Mononuclear cell (primary cell): ENCODE measurements around the gene TRAF3. TPM values are rescaled to one million over a fixed set of nuclear protein-coding genes. Genes with fewer than 3 reads are reported as not detected.
"Not testable (repeated sequence)": the region's sequence is repeated elsewhere in the genome, so short reads cannot be mapped to it uniquely, and the experiment has no call there.

Source experiments
- H3K27me3 ChIP-seq: 2 replicates; pipeline ENCODE4 v1.6.0; 2011; ENCODE audit warnings: low read length, control low read depth; ENCODE audit not compliant: insufficient read depth
- H3K4me1 ChIP-seq: 2 replicates; pipeline ENCODE4 v1.5.1; 2011; ENCODE audit warnings: mild to moderate bottlenecking, low read length, control low read depth; ENCODE audit not compliant: insufficient read depth
- H3K4me3 ChIP-seq: 2 replicates; pipeline ENCODE4 v1.5.1; 2011; ENCODE audit warnings: mild to moderate bottlenecking, low read length, moderate library complexity
- H3K9me3 ChIP-seq: 2 replicates; pipeline ENCODE4 v1.5.1; 2011; ENCODE audit warnings: low read depth, mild to moderate bottlenecking, control low read depth, low read length
- total RNA-seq: library from RNA; depleted of rRNA; stranded (reverse); fragments of >200 nt; gene quantifications from one replicate; pipeline ENCODE4 v1.2.3, GENCODE V29; 2012

TRAF3 gene
- total RNA-seq, 1 donor: 42.4 TPM

- Histone ChIP-seq H3K9me3 (no peaks in the 10 kb centered on the region), H3K4me3 (no peak overlapping the region), H3K4me1 (no peaks in the 10 kb centered on the region), H3K27me3 (no peaks in the 10 kb centered on the region)
Observed at GRCh38 chr14:102883089-102883541, 105.9 kb downstream of the TRAF3 start.

- Histone ChIP-seq H3K4me1 (no peaks in the 10 kb centered on the region), H3K4me3 (no peak overlapping the region), H3K27me3 (no peaks in the 10 kb centered on the region), H3K9me3 (no peaks in the 10 kb centered on the region)
Observed at GRCh38 chr14:102883554-102883953, 106.3 kb downstream of the TRAF3 start.

- Histone ChIP-seq H3K27me3 (no peaks in the 10 kb centered on the region), H3K4me3 (no peak overlapping the region), H3K9me3 (no peaks in the 10 kb centered on the region), H3K4me1 (no peaks in the 10 kb centered on the region)
Observed at GRCh38 chr14:102885737-102886447, 108.6 kb downstream of the TRAF3 start.

GRCh38 chr14:102888748-102889147, 111.5 kb downstream of the TRAF3 start:
- Histone ChIP-seq H3K4me3 (no peak overlapping the region), H3K9me3 (no peaks in the 10 kb centered on the region), H3K27me3 (no peaks in the 10 kb centered on the region), H3K4me1 (no peaks in the 10 kb centered on the region)

- Histone ChIP-seq H3K9me3 (no peaks in the 10 kb centered on the region), H3K27me3 (no peaks in the 10 kb centered on the region), H3K4me3 (no peak overlapping the region), H3K4me1 (no peaks in the 10 kb centered on the region)
Observed at GRCh38 chr14:102889615-102890014, 112.4 kb downstream of the TRAF3 start.

- no peaks in the 10 kb centered on the region for H3K9me3 ChIP-seq
- H3K4me3 ChIP-seq: no peak overlapping the region
- no peaks in the 10 kb centered on the region for H3K27me3 ChIP-seq
- no peaks in the 10 kb centered on the region for H3K4me1 ChIP-seq
Observed at GRCh38 chr14:102891111-102891510, 113.9 kb downstream of the TRAF3 start.

- H3K4me3 ChIP-seq: no peak overlapping the region
- H3K27me3 ChIP-seq: no peaks in the 10 kb centered on the region
- H3K9me3 ChIP-seq: no peaks in the 10 kb centered on the region
- H3K4me1 ChIP-seq: no peaks in the 10 kb centered on the region
Observed at GRCh38 chr14:102891556-102891955, 114.3 kb downstream of the TRAF3 start.

GRCh38 chr14:102892651-102893050, 115.4 kb downstream of the TRAF3 start:
- H3K4me1 ChIP-seq: no peaks in the 10 kb centered on the region
- no peak overlapping the region for H3K4me3 ChIP-seq
- no peaks in the 10 kb centered on the region for H3K9me3 ChIP-seq
- H3K27me3 ChIP-seq: no peaks in the 10 kb centered on the region

GRCh38 chr14:102893452-102893851, 116.2 kb downstream of the TRAF3 start:
- no peaks in the 10 kb centered on the region for H3K4me1 ChIP-seq
- H3K9me3 ChIP-seq: no peaks in the 10 kb centered on the region
- no peaks in the 10 kb centered on the region for H3K27me3 ChIP-seq
- no peak overlapping the region for H3K4me3 ChIP-seq

GRCh38 chr14:102896735-102897134, 119.5 kb downstream of the TRAF3 start:
- H3K4me1 ChIP-seq: peaks cover 25% of the 10 kb centered on the region
- H3K27me3 ChIP-seq, H3K4me3 ChIP-seq, H3K9me3 ChIP-seq: not testable (repeated sequence)

GRCh38 chr14:102897299-102898027, 120.2 kb downstream of the TRAF3 start:
- Histone ChIP-seq H3K4me3 (no peak overlapping the region), H3K4me1 (peaks cover 33% of the 10 kb centered on the region), H3K27me3 (no peaks in the 10 kb centered on the region), H3K9me3 (no peaks in the 10 kb centered on the region)

GRCh38 chr14:102898298-102898697, 121.0 kb downstream of the TRAF3 start:
- Histone ChIP-seq H3K9me3 (no peaks in the 10 kb centered on the region), H3K4me3 (no peak overlapping the region), H3K4me1 (peaks cover 37% of the 10 kb centered on the region), H3K27me3 (no peaks in the 10 kb centered on the region)

GRCh38 chr14:102898776-102899515, 121.7 kb downstream of the TRAF3 start:
- no peak overlapping the region for H3K4me3 ChIP-seq

GRCh38 chr14:102899516-102899900, 122.3 kb downstream of the TRAF3 start:
- H3K4me3 ChIP-seq: no peak overlapping the region
- H3K4me1 ChIP-seq: peaks cover 37% of the 10 kb centered on the region
- H3K27me3 ChIP-seq: no peaks in the 10 kb centered on the region
- H3K9me3 ChIP-seq: no peaks in the 10 kb centered on the region

More at GRCh38 chr14:102898776-102899515, 121.7 kb downstream of the TRAF3 start:
- Histone ChIP-seq H3K9me3 (no peaks in the 10 kb centered on the region), H3K27me3 (no peaks in the 10 kb centered on the region), H3K4me1 (peaks cover 37% of the 10 kb centered on the region)
